Hepatocyte (in vitro differentiated cells): ENCODE results near the gene NEU3. TPM values are rescaled to one million over a fixed set of nuclear protein-coding genes. Genes with fewer than 3 reads are reported as not detected.

Source experiments
- DNase-seq: peaks from one replicate; pipeline ENCODE4 v3.0.0-alpha.2; 2016; ENCODE audit warnings: low spot score
- H2AFZ ChIP-seq: fragments of 200-600 bp; sonication (generic); 2 replicates; pipeline ENCODE4 v1.6.0; 2016; ENCODE audit warnings: antibody characterized with exemption, mild to moderate bottlenecking
- H3K27ac ChIP-seq: fragments of 200-600 bp; sonication (generic); 2 replicates; pipeline ENCODE4 v1.5.1; 2016; ENCODE audit warnings: mild to moderate bottlenecking
- H3K27me3 ChIP-seq: fragments of 200-600 bp; sonication (generic); 2 replicates; pipeline ENCODE4 v1.6.1; 2016
- H3K36me3 ChIP-seq: fragments of 200-600 bp; sonication (generic); replicated peaks from 2 replicates; pipeline ENCODE4 v1.5.1; 2016; ENCODE audit warnings: low read depth; ENCODE audit not compliant: insufficient read depth
- H3K4me1 ChIP-seq: fragments of 200-600 bp; sonication (generic); 2 replicates; pipeline ENCODE4 v1.5.1; 2016; ENCODE audit warnings: mild to moderate bottlenecking, moderate library complexity; ENCODE audit not compliant: insufficient read depth
- H3K4me2 ChIP-seq: fragments of 200-600 bp; sonication (generic); 2 replicates; pipeline ENCODE4 v1.6.0; 2016
- H3K4me3 ChIP-seq: fragments of 200-600 bp; sonication (generic); 2 replicates; pipeline ENCODE4 v1.5.1; 2016; ENCODE audit warnings: mild to moderate bottlenecking
- H3K79me2 ChIP-seq: fragments of 200-600 bp; sonication (generic); 2 replicates; pipeline ENCODE4 v1.6.0; 2017; ENCODE audit warnings: mild to moderate bottlenecking
- H3K9me2 ChIP-seq: fragments of 200-600 bp; sonication (generic); replicated peaks from 2 replicates; pipeline ENCODE4 v1.6.0; 2017; ENCODE audit warnings: mild to moderate bottlenecking; ENCODE audit not compliant: insufficient read depth
- H3K9me3 ChIP-seq: fragments of 200-600 bp; sonication (generic); 2 replicates; pipeline ENCODE4 v1.5.1; 2016; ENCODE audit warnings: low read depth, mild to moderate bottlenecking
- H4K20me1 ChIP-seq: fragments of 200-600 bp; sonication (generic); 2 replicates; pipeline ENCODE4 v1.6.0; 2016; ENCODE audit warnings: mild to moderate bottlenecking; ENCODE audit not compliant: insufficient read depth, poor library complexity, severe bottlenecking
- CTCF ChIP-seq: fragments of 200-600 bp; sonication (generic); IDR thresholded peaks from 2 replicates; pipeline ENCODE4 v1.5.1; 2016; ENCODE audit warnings: antibody characterized with exemption, mild to moderate bottlenecking; ENCODE audit not compliant: poor library complexity
- EZH2 ChIP-seq: fragments of 200-600 bp; sonication (generic); IDR thresholded peaks from 2 replicates; pipeline ENCODE4 v1.6.1; 2016; ENCODE audit warnings: antibody characterized with exemption, mild to moderate bottlenecking, borderline replicate concordance
- EZH2phosphoT487 ChIP-seq: fragments of 200-600 bp; sonication (generic); IDR thresholded peaks from one replicate; pipeline ENCODE4 v1.6.1; 2018; ENCODE audit warnings: antibody characterized with exemption, mild to moderate bottlenecking, low read depth, moderate library complexity; ENCODE audit not compliant: unreplicated experiment, severe bottlenecking
- WGBS: methylation state at CpG from one replicate; pipeline ENCODE4 v1.1.6; 2016; ENCODE audit warnings: low lambda C conversion rate; ENCODE audit errors: missing lambda C conversion rate; 5-methylcytosine and 5-hydroxymethylcytosine counted together
- polyA plus RNA-seq: library from polyadenylated mRNA; unstranded; fragments of >200 nt; fragmentation: Nextera tagmentation; extraction: Ambion mirVana; gene quantifications from 2 replicates; pipeline ENCODE4 v1.2.1, GENCODE V29; 2016
- total RNA-seq: library from RNA; depleted of rRNA; stranded (reverse); fragments of >200 nt; gene quantifications from 2 replicates; pipeline ENCODE4 v1.2.3, GENCODE V29; 2014

The NEU3 gene
- total and polyA plus RNA-seq, 2 experiments from 2014 or later = 4.3 to 11.7 TPM

GRCh38 chr11:75002516-75002915, 13.8 kb downstream of the NEU3 start:
- Histone ChIP-seq H3K36me3 (no peaks in the 10 kb centered on the region), H3K79me2 (no peaks in the 10 kb centered on the region), H3K9me3 (no peaks in the 10 kb centered on the region), H3K4me3 (no peak overlapping the region), H3K9me2 (no peaks in the 10 kb centered on the region), H3K4me2 (no peak overlapping the region), H4K20me1 (no peaks in the 10 kb centered on the region), H2AFZ (no peak overlapping the region), H3K27me3 (no peaks in the 10 kb centered on the region), H3K4me1 (no peaks in the 10 kb centered on the region), H3K27ac (no peak overlapping the region)
- no peak for TF ChIP-seq CTCF
- no peak for TF ChIP-seq EZH2
- TF ChIP-seq EZH2phosphoT487 = no peak
- no peak for DNase-seq
- WGBS = 88% methylated on average over 1 of the region's 1 CpG

GRCh38 chr11:75004215-75004614, 15.5 kb downstream of the NEU3 start:
- TF ChIP-seq EZH2 (no peak), CTCF (no peak)
- Histone ChIP-seq H3K9me2 (no peaks in the 10 kb centered on the region), H3K79me2 (no peaks in the 10 kb centered on the region), H4K20me1 (no peaks in the 10 kb centered on the region), H3K4me2 (no peak overlapping the region), H3K36me3 (no peaks in the 10 kb centered on the region), H3K4me3 (no peak overlapping the region), H3K9me3 (no peaks in the 10 kb centered on the region), H3K27ac (no peak overlapping the region), H3K27me3 (no peaks in the 10 kb centered on the region), H2AFZ (no peak overlapping the region), H3K4me1 (no peaks in the 10 kb centered on the region)
- no peak for DNase-seq
- 86% methylated on average over 1 of the region's 1 CpG for WGBS

DNA sequence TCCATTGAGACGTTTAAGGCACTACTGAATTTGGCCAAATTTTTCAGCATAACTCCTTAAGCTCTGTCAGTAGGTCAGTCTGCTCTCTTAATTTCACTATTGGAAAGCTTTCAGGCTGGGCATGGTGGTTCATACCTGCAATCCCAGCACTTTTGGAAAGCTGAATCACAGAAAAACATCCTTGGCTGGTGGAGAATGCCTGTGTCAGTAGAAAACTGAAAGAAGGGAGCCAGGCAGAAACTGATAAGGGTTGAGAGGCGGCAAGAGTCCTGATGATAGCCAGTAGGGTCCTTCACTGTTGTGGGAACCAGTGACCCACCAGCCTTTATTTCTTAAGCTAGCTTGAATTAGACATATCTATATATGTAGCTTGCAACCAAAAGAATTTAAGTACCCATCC, 22.6 kb downstream of the NEU3 start:
- no peaks in the 10 kb centered on the region for H4K20me1 ChIP-seq
- WGBS = 85% methylated on average over 2 of the region's 2 CpGs
- H3K27me3 ChIP-seq = no peaks in the 10 kb centered on the region
- no peak overlapping the region for H3K4me2 ChIP-seq
- H3K79me2 ChIP-seq = no peaks in the 10 kb centered on the region
- no peak overlapping the region for H2AFZ ChIP-seq
- H3K9me2 ChIP-seq = no peaks in the 10 kb centered on the region
- no peak overlapping the region for H3K4me3 ChIP-seq
- no peaks in the 10 kb centered on the region for H3K9me3 ChIP-seq
- no peaks in the 10 kb centered on the region for H3K36me3 ChIP-seq
- H3K4me1 ChIP-seq = no peaks in the 10 kb centered on the region
- no peak for TF ChIP-seq EZH2
- TF ChIP-seq CTCF = no peak
- no peak for TF ChIP-seq EZH2phosphoT487
- no peak overlapping the region for H3K27ac ChIP-seq
- no peak for DNase-seq

DNA sequence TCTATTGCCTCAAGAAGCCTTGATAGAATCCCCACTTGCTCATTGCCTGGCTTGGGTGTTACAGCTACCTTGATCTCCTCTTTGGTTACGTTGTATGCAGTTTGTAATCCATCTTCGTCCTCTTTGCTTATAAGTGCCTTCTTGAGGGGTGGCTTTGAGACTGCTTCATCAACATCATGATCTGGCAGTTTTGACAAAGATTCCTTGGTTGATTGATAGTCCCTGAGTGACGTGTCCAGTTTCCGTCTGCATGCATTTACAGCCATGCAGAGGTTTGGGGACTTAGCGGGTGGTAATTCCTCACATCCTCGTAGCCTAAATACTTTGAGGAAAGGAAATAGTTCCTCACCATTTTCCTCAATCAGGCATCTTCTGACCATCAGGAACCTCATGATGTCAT, 23.1 kb downstream of the NEU3 start:
- H3K79me2 ChIP-seq = no peaks in the 10 kb centered on the region
- no peaks in the 10 kb centered on the region for H4K20me1 ChIP-seq
- H3K4me3 ChIP-seq = no peak overlapping the region
- no peaks in the 10 kb centered on the region for H3K9me3 ChIP-seq
- DNase-seq = no peak
- no peak overlapping the region for H3K27ac ChIP-seq
- H3K27me3 ChIP-seq = no peaks in the 10 kb centered on the region
- H3K4me1 ChIP-seq = no peaks in the 10 kb centered on the region
- H3K36me3 ChIP-seq = no peaks in the 10 kb centered on the region
- 95% methylated on average over 6 of the region's 6 CpGs for WGBS
- H2AFZ ChIP-seq = no peak overlapping the region
- TF ChIP-seq EZH2phosphoT487 = no peak
- TF ChIP-seq EZH2 = no peak
- TF ChIP-seq CTCF = no peak
- H3K9me2 ChIP-seq = no peaks in the 10 kb centered on the region
- H3K4me2 ChIP-seq = no peak overlapping the region
